ENCODE data around the gene CREB3L2. TPM values are rescaled to one million over a fixed set of nuclear protein-coding genes. Genes with fewer than 3 reads are reported as not detected.

CREB3L2 gene
- total RNA-seq, 1 experiment from 2014 or later: 40.6 TPM

DNA sequence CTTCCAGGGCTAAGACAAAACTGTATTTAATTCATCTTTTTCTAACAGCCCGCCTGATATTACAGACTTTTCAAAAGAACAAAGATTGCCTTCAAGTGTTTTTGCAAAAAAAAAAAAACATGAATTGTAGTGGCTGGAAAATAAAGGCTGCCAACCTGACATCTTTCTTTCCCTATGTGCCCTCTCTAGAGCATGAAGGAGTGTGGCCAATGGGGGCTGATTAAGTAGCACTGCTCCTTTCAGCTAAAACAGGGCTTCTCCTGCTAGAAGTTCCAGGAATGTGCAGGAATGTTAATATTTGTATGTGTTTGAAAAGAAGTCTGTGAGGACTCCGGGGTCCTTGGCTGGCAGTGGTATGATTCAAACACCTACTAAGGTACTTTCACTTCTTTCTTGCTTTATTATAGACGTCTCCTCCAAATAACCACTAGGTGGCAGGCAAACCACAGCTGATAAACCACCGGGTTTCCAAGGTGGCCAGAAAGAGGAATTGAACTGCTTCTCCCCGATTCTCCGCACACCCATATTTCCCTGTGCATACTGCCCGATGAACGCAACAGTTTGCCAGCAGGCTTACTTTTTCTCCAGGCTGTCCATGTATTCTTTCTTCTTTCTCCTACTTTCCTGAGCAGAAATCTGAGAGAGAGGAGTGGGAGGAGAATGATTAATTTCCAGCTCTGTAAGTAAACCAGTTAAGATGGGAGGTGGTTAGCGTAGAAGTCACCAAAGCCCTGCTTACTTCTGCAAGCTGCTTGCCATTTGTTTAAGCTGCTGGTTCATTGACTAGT is 98.3 kb downstream of the CREB3L2 start:
- DNase-seq (ENCODE audit: low read depth): peak; percentile 81

DNA sequence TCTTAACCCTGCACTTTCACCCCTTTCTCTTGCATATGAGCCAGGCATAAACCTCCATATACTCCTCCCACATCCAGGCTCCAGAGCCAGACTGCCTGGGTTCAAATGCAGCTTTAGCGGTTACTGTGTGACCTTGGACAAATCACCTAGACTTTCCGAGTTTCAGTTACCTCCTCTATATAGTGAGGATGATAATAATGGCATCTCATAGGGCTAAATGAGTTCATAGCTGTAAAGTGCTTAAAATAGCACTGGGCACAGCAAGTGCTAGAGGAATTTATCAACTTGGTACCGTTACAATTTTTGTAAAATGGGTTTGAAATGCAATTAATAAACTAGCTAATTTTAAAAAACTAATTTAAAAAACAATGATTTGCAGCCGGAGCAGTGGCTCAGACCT is 101.7 kb downstream of the CREB3L2 start:
- DNase-seq (ENCODE audit: low read depth): no peak

DNA sequence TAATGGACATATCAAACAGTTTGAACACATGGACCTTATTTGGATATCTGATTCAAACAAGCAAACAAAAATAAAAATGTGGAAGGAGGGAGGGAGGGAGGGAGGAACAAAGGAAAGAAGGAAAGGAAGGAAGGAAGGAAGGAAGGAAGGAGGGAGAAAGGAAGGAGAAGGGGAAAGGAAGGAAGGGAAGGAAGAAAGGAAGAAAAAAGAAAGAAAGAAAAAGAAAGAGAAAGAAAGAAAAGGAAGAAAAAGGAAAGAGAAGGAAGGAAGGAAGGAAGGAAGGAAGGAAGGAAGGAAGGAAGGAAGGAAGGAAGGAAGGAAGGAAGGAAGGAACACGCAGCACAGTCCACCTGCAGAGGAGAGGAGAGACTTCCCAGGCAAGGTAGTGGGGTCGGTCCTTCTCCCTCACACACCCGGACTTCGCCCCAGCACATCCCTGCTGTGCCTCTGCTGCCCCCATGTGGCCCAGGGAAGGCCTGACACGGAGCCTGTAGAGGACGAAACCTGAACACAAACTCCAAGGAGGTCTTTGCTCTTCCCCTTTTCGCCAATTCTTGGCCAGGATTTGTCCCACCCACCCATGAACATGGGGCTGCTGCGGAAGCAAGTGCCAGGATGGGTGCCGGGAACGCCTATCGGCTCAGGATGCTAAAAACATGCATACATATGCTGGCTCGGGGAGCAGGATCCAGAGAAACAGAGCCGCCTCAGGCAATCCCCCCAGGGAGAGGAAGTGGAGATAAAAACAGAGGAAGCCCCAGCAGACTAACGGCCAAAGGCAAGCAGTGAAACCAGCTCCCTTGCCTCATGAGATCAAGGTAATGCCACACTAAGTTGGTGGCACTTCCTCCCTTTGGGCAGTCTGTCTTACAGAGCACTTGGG is 102.8 kb downstream of the CREB3L2 start:
- peak; percentile 69 for DNase-seq (ENCODE audit: low read depth)

DNA sequence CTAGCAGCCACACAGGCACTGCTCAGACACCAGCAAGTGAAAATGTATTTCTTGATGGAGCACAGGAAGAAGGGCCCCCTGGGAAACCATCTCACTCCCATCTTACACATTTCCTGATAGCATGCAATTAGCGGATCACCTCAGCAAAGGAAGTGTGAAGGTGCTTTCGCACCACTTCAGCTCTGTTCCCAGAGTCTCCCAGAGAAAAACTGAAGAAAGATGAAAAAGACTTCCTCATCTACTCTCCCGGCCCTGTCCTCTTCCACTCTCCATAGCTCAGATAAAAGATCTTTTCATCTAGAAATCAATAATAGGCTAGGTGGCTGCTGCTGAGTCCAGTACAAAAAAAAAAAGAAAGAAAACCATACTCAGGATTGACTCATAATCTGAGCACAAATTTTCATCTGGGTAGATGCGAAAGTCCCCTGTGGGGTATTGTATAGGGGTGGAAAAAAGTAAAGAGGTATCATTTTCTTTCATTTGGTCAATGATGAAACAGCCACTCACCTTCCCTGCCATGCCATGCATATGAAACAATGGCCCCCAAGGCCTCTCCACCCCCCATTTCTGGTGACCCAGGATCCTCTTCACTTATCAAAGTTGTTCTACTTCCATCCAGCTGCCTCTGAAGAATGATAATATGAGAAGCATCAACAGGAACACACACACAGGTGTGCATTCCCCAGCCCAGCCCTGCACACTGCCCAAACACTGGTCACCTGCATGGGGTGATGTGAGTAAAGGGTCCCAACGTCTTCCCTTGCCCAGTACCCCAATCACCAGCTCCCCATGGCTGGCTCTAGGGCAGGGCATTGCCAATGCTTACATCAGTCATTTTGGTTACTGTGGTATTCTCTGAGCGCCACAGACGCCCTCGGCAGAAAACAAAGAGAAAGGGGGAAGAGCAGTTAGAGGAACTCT is 106.3 kb downstream of the CREB3L2 start:
- no peak for DNase-seq (ENCODE audit: low read depth)

DNA sequence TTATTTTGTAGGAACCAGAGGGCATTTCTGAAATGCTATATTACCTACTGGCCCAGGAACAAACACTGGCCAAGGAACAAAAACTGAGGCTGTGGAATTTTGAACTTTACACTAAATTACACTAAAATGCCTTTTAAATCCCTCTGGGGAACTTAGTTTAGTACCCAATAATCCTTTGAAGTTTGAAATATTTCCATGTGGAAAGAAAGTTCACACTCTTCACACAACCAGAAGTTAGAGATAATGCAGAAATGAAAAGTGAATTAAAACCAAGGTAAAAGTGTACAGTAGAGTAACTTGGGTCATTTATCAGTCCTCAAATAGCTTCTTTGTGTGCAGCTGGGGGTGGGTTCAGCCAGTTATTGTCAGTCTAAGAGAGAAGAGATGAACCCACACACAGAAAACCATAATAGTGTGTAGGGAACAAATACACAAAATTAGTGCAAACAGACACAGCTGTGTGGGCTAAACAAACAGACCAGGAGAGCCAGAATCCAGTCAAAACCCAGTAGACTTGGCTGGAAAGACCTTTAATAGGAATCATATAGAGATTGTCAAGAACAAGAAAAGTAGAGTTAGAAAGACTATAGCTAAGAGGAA is 108.6 kb downstream of the CREB3L2 start:
- DNase-seq (ENCODE audit: low read depth): no peak

DNA sequence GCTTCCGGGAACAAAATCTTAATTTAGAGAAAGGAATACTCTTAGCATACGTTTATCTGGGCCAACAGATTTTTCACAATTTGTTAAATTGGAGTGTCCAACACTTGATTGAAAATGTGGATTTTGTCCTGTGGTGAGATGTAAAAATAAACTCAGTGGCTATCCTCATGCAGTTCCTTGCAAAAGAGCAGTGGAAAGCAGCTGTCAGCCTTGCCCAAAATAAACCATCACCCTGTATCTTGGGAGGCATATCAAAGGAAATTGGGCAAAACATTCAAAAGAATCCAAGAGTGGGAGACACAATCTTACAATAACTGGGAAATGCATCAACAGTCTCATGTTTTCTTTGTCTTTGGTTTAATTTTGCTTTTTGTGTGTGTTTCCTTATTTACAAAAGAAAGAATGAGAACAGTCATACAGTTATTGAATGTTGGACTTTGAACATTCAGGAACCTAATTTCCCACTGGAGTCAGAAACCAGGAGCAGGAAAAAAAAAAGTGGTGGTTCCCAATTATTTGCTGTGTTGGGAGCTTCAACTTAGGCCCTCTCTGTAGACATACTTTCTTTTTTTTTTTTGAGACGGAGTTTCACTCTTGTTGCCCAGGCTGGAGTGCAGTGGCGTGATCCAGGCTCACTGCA is 110.8 kb downstream of the CREB3L2 start:
- DNase-seq (ENCODE audit: low read depth): peak; percentile 46

DNA sequence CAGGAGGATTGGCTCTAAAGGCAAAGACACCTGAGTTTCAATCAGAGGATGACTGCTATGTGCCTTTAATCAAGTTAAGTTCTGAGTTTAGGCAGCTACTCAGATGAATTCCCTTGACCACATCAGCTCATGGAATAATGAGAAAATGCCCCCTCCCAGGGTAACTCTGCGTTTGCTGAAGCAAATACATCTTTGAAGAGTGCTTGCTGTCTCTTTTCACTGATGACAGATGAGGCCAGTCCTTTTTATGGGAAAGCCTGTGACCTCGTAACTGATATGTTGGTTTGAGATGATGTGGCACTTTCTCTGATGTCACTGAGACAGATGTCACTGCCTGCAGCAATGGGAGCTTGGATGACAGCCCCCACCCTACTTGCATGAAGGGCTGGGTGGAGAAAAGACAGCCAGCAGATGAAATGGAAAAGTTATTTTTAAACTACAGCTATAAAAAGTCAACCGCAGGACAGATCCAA is 111.4 kb downstream of the CREB3L2 start:
- peak; percentile 60 for DNase-seq (ENCODE audit: low read depth)

DNA sequence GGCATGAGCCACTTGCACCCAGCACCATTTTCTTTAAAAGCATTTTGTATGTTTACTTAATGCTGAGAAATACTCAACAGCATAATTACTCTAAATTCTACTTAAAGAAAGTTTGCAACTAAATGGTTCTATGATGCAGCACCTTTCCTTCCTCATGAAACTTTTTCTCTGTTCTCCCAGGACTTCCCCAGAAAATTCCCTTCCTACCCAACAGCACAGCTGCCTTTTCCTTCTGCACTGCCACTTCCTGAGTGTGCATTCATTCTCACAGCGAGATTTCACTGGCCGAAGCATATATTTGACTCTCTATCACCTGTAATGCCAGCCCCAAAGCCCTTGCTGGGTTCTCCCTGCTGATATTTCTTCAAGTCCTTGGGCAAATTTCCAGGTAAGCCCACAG is 113.6 kb downstream of the CREB3L2 start:
- no peak for DNase-seq (ENCODE audit: low read depth)

DNA sequence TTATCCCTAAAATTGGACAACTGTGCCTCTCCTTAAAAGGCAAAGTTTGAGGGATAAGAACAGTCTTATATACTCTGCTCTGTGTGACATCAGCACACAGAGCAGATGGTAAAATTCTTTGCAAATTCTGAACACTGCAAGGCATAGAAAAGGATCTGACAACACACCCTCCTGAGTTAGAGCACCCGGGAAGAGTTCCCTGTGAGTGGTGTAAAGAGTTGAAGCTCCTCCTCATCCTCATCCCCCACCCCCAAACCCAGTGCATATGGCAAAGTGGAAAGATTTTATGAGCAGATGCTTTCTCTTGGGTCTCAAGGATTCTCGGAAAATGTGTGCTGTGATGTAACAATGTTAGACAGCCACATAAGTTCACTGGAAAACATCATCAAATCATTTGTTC is 115.1 kb downstream of the CREB3L2 start:
- no peak for DNase-seq (ENCODE audit: low read depth)

DNA sequence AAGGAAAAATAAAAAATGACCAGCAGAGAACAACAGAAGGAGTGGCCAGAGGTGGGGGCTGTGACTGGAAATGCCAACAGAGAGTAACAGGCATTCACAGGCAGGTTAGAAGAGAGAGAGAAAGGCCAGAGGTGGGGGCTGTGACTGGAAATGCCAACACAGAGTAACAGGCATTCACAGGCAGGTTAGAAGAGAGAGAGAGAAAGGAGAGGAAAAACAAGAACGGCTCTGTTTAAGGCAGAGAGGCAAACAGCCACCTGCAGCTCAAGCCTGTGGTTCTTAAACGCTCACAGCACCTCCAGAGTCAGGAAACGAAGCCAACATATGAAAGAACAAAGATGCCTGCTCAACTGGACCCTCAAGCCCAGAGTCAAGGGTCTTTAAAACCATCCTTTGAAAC is 115.6 kb downstream of the CREB3L2 start:
- DNase-seq (ENCODE audit: low read depth): no peak

DNA sequence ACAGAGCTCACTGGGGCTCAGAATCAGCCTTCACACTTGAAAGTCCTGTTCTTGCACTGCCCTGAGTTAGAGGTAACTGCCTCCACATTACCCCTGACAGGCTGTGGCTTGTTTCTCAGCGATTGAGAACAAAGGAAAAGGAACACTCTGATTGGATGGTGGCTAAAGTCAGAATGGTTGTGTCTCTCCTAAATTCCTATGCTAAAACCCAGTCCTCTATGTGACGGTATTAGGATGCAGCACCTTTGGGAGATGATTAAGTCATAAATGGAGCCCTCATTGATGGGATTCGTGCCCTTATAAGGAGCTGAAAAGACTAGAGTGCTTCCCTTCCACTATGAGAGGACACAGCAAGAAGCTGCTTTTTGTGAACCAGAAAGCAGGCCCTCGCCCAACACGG is 116.2 kb downstream of the CREB3L2 start:
- no peak for DNase-seq (ENCODE audit: low read depth)

DNA sequence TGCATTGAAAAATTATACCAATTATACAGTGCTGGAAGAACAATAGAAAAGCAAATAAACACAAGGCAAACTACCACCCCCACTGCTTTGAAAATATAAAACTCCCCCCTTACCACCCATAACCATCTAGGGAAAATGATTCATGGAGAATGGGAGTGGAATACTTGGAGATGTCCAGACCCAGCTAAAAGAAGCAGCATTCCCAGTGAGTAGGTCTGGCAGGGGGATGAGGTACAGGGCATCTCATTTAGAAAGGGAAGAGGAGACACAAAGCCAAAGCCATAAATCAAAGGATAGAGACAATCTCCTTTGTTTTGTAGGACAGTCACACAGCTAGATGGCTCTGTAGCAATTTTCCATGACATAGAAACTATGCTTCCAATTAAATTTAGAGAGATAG is 119.1 kb downstream of the CREB3L2 start:
- DNase-seq (ENCODE audit: low read depth): peak; percentile 63

DNA sequence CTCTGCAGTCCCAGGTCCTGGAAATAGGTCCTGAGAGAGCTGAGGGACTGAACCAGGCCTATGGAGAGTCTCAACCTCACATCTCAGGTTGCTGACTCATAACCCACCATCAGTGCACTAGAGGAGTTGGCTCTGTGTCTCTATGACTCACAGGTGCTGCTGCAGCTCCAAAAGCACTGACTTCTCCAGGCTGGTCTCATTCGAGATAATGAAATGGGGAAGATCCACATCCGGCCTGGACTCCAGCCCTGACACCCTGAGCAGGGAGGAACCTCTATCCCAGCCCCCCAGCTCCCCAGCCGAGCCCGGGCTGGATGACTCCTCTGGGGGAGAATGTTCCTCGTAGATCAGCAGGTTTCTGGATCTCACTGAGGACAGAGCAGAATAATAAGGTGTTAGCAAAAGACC is 119.6 kb downstream of the CREB3L2 start:
- DNase-seq (ENCODE audit: low read depth): peak; percentile 100

DNA sequence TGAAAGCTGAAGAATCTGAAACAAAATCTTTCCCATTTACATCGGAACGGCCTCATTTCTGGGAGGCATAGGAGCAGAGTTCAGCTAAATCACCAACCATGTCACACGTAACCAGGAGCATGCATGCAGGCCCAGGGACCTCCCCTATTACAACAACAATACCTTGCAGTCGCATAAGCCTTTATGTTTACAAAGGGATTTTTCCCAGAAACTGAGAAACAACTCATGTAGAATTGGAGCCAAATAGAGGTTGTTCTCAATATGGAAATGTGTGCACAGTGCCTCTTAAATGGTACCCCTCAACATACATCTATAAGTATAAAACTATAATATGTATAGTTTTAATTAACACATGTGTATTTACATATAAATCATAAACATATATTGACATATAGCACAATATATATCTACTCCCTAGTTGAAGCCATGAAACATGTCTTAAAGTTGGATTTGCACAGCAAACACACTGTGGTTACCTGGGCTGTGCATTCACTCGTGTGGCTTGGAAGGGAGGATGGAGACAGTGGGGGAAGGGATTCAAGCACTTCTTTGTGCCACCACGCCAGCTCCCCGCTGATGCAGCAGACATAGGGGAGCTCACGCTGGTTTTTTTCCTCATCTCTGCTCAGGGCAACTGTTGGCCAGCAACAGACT is 120.2 kb downstream of the CREB3L2 start:
- DNase-seq (ENCODE audit: low read depth): no peak

DNA sequence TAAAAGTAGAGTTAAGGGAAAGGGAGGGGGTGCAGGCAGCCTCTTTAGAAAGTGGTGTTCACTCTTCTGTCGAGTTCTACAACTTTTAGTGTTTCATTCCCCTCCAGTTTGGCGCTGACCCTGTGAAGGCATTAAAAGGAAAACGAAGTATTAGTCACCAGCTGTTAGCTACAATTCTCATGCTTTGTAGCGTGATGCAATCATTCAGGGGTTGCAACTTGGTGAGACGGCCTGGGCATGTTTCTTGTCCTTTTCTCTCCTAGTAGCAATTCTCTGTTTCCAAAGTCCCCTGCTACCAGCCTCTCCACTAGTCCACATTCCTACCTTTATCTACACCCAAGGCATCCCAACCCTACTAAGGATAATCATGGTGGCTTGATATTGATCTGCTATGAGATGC is 121.5 kb downstream of the CREB3L2 start:
- DNase-seq (ENCODE audit: low read depth): peak; percentile 92

DNA sequence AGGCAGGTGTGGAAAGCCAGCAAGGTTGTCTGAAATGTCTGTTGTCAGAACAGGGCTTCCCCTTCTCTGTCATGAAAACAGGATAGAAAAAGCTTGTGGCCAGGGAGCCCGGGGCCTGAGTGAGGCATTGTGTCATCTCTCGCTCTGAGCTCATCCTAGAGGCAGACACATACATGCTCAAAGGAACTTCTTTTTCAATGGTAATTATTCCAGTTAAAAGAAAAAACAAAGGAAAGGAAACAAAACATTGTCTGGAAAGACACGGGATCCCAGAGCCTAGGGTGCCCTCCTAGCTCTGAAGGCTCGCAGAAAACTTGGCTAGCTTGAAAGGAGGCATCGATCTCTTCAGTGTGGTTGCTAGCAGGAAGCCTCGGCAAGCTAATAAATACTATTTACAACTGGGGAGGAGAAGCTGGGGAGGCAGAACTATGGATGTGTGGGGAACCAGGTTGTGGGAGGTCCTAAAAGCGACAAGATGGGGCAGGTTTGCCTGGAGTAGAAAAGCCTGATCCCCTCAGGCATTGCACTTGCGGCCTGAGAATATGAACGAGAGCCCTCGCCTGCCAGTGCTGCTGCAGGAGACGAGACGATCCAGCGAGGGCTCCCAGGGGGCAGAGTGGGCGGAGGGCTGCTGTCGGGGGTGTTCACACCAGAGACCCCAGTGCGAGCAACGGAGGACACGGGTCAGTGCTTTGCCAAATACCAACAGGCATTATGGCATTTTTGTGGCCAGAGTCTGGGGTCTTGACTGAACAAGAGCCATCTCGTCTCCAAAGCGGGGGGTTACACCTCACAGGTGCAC is 122.3 kb downstream of the CREB3L2 start:
- DNase-seq (ENCODE audit: low read depth): no peak

DNA sequence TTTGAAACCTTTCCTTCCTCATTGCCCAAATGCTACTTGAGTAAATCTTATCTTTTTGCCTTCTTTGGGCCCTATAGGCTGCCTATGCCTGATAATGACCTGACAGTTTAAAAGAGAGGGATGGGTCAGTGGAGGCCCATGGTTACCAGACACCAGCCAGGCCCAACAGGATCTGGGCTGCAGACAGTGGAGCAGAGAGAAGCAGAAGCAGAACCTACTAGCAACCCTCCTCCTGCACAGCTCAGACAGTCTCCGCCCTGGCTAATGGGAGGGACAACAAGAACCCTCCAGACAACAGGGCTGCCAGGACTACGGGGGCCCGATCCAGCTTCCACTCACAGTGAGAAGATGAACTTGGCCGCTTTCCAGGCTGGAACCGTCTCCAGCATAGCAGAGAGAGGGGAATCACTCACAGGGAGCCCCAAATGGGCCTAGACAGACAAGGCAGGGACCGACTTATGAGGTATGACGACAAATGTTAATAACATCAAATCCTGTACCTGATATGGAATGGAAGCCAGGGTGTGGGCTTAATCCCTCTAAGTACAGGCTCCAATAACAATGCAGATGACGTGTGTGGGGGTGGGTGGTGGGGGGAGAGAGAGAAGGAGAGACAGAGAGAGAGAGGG is 123.4 kb downstream of the CREB3L2 start:
- DNase-seq (ENCODE audit: low read depth): no peak

DNA sequence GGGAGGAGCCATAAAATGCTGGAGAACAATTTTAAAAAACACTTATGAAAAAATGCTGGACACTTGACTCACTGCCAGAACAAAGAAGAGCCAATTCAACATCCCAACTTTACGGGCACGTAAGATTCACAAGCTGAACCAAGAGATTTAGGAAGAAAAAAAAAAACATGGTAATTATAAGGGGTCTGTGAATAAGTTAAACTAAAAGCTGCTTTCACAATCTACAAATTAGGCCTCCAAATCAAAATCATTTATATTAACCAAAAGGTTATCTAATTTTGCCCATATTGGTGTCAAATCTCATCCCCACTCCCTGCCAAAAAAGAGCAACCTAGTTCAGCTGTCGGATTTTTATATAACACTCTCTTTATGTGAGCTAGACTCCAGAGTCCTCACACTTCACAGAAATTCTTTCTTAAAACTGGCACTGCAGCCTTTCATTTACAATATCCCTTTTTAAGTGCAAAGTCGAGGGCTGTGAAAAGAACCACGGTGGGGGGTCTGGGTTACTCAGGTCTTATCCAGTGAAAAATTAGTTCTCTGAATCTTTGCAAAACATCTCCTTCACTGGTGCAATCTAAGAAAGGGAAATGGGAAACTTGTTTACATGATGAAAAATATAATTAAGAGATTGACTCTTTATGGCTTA is 124.7 kb downstream of the CREB3L2 start:
- no peak for DNase-seq (ENCODE audit: low read depth)
